ENCODE data around the gene EIF6.

Gene EIF6

GRCh38 chr20:35312318-35312717, 27.7 kb upstream of the EIF6 start:
- no peak for DNase-seq

GRCh38 chr20:35311822-35312221, 27.2 kb upstream of the EIF6 start:
- DNase-seq = no peak

- DNase-seq = no peak
Measured at GRCh38 chr20:35311409-35311808, 26.8 kb upstream of the EIF6 start.

- DNase-seq = no peak
Measured at GRCh38 chr20:35307666-35308653, 23.4 kb upstream of the EIF6 start.

- no peak for DNase-seq
Measured at GRCh38 chr20:35306931-35307517, 22.5 kb upstream of the EIF6 start.

GRCh38 chr20:35305682-35306556, 21.3 kb upstream of the EIF6 start:
- DNase-seq = no peak

- DNase-seq = no peak
Measured at GRCh38 chr20:35304956-35305355, 20.4 kb upstream of the EIF6 start.

DNA sequence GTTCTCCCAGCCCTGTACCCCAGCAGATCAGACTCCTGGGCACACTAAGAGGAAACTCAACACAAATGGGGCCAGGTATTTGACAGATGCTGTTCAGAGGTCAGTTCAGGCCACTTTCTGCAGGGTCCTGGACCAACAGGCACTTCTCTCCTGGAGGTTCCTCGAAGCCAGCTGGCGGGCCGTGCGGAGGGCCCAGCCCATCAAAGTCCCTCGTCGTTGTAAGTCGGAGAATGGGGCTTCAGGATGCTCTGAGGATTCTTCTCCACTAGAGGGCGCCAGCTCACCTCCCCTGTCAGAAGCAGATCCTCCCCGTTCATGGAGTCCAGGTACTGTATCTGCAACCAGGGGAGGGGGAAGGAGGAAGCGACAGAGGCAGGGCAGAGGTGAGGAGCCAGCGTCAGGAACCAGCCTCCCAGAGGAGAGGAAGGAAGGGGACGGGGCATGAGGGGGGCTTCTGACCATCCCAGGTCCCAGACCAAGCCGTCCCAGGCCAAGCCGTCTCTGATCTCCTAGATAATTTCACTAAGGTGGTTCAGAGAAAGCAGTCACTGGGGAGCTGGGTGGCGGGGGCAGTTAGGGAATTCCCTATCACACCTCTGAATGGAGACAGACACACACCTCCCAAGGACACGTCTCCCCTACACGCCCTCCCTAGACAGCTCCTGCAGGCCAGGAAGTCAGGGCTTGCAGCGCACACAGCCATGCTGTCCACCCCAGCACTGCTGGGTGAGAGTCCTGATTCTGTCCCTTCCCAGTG, 19.3 kb upstream of the EIF6 start:
- DNase-seq = peak; percentile 80

DNA sequence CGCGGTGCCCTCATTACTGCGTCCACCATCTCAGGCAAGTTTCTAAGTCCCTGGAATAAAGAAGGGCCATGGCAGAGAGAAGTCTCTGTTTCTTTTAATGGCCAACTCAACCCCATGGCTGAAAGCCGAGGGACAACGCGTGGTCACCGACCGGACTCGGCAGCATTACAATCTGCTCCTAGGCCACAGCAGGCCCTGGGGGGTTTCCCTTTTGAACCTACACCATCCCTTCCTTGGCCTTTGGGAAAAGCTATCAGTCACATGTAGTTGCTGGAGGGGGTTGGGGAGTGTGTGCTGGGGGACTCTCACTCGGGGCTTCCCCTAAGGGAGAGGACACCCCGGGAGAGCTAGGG, 18.8 kb upstream of the EIF6 start:
- DNase-seq = no peak

DNA sequence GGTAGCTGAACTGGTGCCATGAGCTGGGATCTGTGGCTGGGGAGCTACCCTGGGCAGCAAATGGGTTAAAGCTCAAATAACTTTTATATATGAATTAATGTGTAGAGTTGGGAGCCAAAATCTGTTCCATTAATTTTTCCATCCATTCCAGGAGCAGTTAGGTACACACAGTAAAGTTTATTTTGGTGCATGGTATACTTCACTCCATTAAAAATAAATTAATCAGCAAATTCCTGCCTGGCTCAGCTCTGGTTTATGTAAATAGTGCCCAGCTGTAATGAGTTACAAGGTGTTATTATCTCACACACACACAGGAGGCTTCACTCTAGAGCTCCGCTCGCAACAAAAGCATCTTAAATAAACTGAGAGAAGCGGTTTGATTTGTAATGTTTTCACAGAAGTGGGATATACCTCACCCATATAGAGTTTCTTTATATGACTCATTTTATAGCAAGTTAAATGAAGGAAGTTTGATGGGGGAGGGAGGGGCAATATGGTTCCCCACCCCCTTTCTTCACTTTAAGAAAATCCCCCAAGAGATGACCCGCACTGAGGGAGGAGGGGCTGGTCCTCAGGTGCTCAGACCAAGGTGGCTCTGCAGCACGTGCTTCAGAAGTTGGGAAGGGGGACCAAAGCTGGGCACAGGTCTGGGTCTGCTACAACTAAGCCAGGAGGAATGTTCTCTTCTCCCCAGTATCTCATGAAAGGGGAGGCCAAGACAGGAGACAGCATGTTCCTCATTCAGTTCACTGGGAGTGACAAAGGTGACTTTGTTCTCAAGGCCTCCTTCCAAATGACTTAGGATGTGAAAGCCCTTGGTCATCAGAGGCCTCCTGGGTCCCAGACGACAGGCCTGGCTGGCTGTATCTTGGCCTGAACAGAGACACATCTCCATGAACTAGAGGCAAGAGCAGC, 18.1 kb upstream of the EIF6 start:
- no peak for DNase-seq

DNA sequence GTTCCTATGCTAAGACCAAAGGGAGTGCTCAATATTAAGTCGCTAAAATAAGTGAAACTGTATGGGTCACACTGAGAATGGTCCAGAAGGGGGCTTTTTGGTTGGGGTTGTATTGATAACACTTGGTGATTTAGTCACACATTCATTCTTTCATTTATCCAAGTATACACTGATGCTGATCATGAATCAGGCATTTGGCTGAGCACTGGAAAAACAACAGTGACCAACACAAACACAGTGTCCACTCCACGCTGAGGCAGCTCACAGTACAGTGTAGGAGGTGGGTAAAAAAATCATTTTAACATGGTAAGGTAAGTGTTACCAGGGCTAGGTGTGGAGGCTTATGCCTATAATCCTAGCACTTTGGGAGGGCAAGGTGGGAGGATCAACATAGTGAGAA, 16.9 kb upstream of the EIF6 start:
- DNase-seq = no peak

GRCh38 chr20:35300469-35301262, 16.1 kb upstream of the EIF6 start:
- no peak for DNase-seq

DNA sequence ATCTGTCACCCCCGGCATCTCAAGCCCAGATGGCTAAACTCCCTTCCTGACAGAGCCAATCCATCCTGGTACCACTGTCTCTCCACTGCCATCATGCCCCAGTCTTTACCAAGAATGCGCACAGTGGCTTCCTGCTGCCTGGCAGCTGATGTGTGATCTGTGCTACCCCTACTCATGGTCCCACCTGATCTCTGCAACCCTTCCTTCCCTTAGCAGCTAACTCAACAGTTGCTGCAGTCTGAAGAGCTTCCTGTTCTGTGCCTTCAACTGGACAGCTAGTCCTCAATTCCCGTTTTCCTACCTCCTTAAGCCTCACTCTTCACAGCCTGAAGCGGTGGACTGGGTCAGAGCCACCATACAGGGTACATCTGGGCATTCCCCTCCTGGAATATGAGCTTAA, 15.2 kb upstream of the EIF6 start:
- no peak for DNase-seq

- DNase-seq = no peak
Measured at GRCh38 chr20:35298264-35298663, 13.7 kb upstream of the EIF6 start.

GRCh38 chr20:35297740-35298139, 13.2 kb upstream of the EIF6 start:
- DNase-seq = no peak

GRCh38 chr20:35297155-35297554, 12.6 kb upstream of the EIF6 start:
- DNase-seq = no peak

DNA sequence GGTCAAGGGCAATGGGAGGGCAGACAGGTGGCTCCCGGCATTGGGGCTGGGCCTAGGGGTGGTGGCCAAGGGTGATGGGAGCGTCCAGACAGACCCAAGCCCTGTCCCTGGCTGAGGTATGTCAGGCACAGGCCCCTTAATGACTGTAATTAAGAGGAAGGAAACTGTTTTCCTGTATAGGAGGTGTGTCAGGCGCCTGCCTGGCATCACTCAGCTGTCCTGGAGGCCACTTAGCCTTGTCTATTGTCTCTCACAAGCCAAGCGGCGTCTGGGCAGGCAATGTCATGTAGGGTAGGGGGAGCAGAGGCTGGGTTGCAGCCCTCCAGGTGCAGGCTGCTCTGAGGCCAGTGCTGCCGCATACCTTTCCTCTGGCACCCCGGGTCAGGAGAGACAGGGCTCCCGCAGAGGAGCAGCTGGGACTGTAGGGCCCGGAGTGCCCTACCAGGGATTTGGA, 11.6 kb upstream of the EIF6 start:
- no peak for DNase-seq

- DNase-seq = no peak
Measured at GRCh38 chr20:35295674-35296073, 11.1 kb upstream of the EIF6 start.

DNA sequence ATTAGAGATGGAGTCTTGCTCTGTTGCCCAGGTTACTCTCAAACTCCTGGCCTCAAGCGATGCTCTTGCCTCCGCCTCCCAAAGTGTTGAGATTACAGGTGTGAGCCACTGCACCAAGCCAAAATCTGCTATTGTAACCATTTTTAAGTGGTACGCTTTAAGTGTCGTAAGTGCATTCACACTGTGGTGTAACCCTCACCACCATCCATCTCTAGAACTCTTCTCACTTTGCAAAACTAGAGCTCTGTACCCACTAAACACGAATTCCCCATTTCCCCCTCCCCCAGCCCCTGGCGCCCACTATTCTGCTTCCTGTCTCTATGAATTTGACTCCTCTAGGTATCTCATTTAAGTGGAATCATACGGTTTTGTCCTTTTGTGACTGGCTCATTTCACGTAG, 10.5 kb upstream of the EIF6 start:
- DNase-seq = no peak

DNA sequence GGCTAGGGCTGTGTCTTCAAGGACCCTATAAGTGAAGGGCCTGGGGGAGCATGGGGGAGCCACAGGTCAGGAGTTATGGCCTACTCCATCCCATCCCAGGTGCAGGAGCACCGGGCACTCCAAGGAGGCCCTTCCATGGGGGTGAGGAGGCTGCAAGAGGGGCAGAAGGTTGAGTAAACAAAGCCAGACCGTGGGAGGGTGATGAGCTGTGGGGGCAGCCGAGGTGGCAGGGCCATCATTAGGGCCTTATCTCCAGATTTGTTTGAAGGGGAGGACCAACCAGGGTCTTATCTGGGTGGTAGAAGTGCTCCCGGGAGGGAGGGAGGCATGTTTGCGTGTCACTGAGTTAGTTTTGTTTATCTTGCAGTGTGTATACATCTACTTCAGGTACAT, 9.7 kb upstream of the EIF6 start:
- no peak for DNase-seq

Data from right hindlimb (tissue), 1 donor.